BLaER1 (cell line): Measurements from ENCODE around the gene TSHR.
"Not testable (repeated sequence)": the region's sequence is repeated elsewhere in the genome, so short reads cannot be mapped to it uniquely, and the experiment has no call there.

Source experiments
- H3K27ac ChIP-seq: shearing (Covaris generic); formaldehyde crosslinking; 2 replicates; pipeline ENCODE4 v1.8.1; 2022
- H3K27me3 ChIP-seq: shearing (Covaris generic); formaldehyde crosslinking; 2 replicates; pipeline ENCODE4 v1.8.1; 2022
- H3K36me3 ChIP-seq: shearing (Covaris generic); formaldehyde crosslinking; 2 replicates; pipeline ENCODE4 v1.8.1; 2022
- H3K4me1 ChIP-seq: shearing (Covaris generic); formaldehyde crosslinking; 2 replicates; pipeline ENCODE4 v1.8.1; 2022
- H3K4me2 ChIP-seq: shearing (Covaris generic); formaldehyde crosslinking; 2 replicates; pipeline ENCODE4 v1.8.1; 2022
- H3K4me3 ChIP-seq: shearing (Covaris generic); formaldehyde crosslinking; 2 replicates; pipeline ENCODE4 v1.8.1; 2022
- H3K9ac ChIP-seq: shearing (Covaris generic); formaldehyde crosslinking; 2 replicates; pipeline ENCODE4 v1.8.1; 2022
- H3K9me3 ChIP-seq: shearing (Covaris generic); formaldehyde crosslinking; 2 replicates; pipeline ENCODE4 v1.8.1; 2022
- H4K20me1 ChIP-seq: shearing (Covaris generic); formaldehyde crosslinking; 2 replicates; pipeline ENCODE4 v1.8.1; 2022
- Cebpa-rat ChIP-seq: shearing (Covaris generic); IDR thresholded peaks from 2 replicates; pipeline ENCODE4 v1.8.1; 2022

Gene TSHR

GRCh38 chr14:81018251-81018650 is 62.8 kb downstream of the TSHR start:
- Histone ChIP-seq H3K4me1 (no peaks in the 10 kb centered on the region), H3K4me3 (no peak overlapping the region), H3K36me3 (no peaks in the 10 kb centered on the region), H3K9me3 (peaks cover 7% of the 10 kb centered on the region), H3K27ac (no peak overlapping the region), H3K27me3 (no peaks in the 10 kb centered on the region), H3K9ac (no peak overlapping the region), H3K4me2 (no peak overlapping the region), H4K20me1 (no peaks in the 10 kb centered on the region)
- TF ChIP-seq Cebpa-rat: no peak

- Histone ChIP-seq H3K4me1 (no peaks in the 10 kb centered on the region), H3K9me3 (peaks cover 2% of the 10 kb centered on the region; the same call in 1 of the 2 replicates), H3K36me3 (no peaks in the 10 kb centered on the region), H3K9ac (no peak overlapping the region), H3K4me2 (no peak overlapping the region), H3K4me3 (no peak overlapping the region), H3K27ac (no peak overlapping the region), H4K20me1 (no peaks in the 10 kb centered on the region), H3K27me3 (no peaks in the 10 kb centered on the region)
- no peak for TF ChIP-seq Cebpa-rat
These were observed 63.3 kb downstream of the TSHR start for GRCh38 chr14:81018684-81019083.

DNA sequence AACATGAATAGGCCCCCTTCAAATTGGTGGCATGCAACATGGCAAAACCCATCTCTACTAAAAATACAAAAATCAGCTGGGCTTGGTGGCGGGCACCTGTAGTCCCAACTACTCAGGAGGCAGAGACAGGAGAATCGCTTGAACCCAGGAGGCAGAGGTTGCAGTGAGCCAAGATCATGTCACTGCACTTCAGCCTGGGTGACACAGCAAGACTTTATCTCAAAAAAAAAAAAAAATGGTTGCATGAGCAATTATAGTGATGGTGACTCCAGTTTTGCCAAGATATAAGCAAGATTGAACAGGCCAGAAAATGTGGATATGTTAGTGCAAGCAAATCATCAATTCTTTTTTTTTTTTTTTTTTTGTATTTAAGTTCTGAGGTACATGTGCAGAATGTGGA is 63.7 kb downstream of the TSHR start:
- H3K27me3 ChIP-seq, H3K9me3 ChIP-seq, H3K4me2 ChIP-seq, H3K36me3 ChIP-seq, H4K20me1 ChIP-seq, H3K4me3 ChIP-seq, H3K9ac ChIP-seq, H3K27ac ChIP-seq, H3K4me1 ChIP-seq: not testable (repeated sequence)

DNA sequence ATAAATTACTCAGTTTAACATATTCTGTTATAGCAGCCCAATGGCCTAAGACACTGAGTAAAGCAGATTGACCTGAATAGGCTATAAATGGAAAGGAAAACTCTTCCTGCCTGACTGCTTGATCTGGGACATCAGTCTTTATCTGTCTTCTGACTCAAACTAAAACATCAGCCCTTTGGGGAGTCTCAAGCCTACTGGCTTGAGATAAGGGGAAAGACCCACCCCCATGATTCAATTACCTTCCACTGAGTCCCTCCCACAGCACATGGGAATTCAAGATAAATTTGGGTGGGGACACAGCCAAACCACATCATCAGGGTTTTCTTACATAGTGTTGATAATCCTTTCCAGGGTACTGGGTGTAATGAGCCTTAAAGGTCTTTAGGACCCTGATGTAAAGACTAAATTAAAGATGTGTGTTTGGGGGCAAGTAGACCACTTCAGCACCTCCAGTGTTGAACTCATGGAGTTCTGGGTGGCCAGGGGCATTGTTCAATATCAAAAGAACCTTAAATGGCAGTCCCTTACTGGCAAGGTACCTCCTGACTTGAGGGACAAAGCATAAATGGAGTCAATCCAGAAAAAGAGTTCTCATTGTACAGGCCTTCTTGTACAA is 67.8 kb downstream of the TSHR start:
- no peak overlapping the region for H3K4me2 ChIP-seq
- no peaks in the 10 kb centered on the region for H4K20me1 ChIP-seq
- TF ChIP-seq Cebpa-rat: no peak
- no peaks in the 10 kb centered on the region for H3K27me3 ChIP-seq
- H3K36me3 ChIP-seq: no peaks in the 10 kb centered on the region
- no peak overlapping the region for H3K4me3 ChIP-seq
- no peak overlapping the region for H3K9ac ChIP-seq
- H3K9me3 ChIP-seq: no peaks in the 10 kb centered on the region
- no peak overlapping the region for H3K27ac ChIP-seq
- no peaks in the 10 kb centered on the region for H3K4me1 ChIP-seq

DNA sequence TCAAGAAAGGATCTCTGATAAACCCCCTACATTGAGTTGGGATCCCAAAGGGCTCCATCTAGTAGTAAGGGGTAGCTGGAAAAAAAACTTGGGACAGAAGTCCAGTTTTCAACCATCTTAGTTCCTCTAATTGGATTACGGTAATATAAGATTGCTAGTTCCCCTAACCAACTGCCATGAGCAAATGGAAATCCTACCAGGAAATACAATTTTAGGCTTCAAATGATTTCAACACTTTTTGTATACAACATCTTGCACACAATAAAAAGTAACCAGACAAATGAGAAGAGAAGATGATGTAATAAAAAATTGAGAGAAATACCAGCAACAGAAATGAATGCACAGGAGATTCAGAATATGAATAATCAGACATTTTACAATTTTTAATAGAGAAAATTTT is 73.0 kb downstream of the TSHR start:
- Histone ChIP-seq H3K36me3 (no peaks in the 10 kb centered on the region), H3K9ac (no peak overlapping the region), H3K4me1 (no peaks in the 10 kb centered on the region), H3K9me3 (no peaks in the 10 kb centered on the region), H3K4me2 (no peak overlapping the region), H3K4me3 (no peak overlapping the region), H3K27me3 (no peaks in the 10 kb centered on the region), H3K27ac (no peak overlapping the region), H4K20me1 (no peaks in the 10 kb centered on the region)
- TF ChIP-seq Cebpa-rat: no peak

DNA sequence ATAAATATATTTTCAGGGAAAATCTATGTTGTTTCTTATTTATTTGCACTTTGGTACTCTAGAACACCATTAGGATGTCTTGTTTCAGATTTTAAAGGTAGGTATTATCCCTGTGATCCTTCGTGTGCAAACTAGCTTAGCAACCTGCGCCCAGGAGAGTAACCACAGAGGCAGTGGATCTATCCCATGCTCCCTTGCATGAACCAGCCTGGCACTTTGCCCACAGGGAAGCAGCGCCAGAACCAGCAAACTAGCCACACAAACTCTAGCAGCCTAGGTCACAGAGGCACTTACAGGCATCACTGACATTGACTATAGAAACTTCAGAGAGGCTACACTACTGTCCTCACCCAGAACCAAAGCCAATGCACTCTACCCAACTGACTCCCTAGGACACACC is 76.1 kb downstream of the TSHR start:
- Histone ChIP-seq H3K4me1 (no peaks in the 10 kb centered on the region), H3K4me3 (no peak overlapping the region), H3K27me3 (no peaks in the 10 kb centered on the region), H3K36me3 (no peaks in the 10 kb centered on the region), H3K9ac (no peak overlapping the region), H3K27ac (no peak overlapping the region), H3K9me3 (peaks cover 6% of the 10 kb centered on the region; the same call in 1 of the 2 replicates), H3K4me2 (no peak overlapping the region), H4K20me1 (no peaks in the 10 kb centered on the region)
- TF ChIP-seq Cebpa-rat: no peak

DNA sequence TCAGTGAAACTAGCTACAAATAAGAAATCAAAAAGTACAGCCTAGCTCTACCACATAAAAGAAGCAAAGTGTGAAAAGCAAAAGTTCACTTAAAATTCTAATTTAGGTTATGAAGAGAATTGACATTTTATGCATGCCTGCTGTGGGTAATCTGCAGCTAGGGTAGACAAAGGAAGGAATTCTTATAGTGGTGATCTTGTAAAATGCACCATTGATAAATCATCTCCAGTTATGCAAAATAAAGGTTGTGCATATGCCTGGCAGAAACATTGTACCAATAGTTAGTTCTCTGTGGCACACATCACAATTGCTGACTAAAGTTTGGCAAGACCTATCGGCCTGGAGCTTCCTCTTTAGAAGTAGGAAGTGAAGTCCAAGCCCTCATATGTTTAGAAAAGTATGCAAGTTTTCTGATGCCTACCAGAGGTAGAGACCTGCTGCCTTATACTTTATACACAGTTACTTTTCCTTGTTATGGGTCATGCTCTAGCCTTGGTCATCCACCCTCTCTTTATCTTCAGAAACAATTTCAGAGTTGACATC is 78.3 kb downstream of the TSHR start:
- Histone ChIP-seq H3K9me3 (peaks cover 6% of the 10 kb centered on the region; the same call in 1 of the 2 replicates), H3K9ac (no peak overlapping the region), H3K36me3 (no peaks in the 10 kb centered on the region), H3K27ac (no peak overlapping the region), H3K4me1 (no peaks in the 10 kb centered on the region), H3K4me2 (no peak overlapping the region), H3K4me3 (no peak overlapping the region), H4K20me1 (no peaks in the 10 kb centered on the region), H3K27me3 (no peaks in the 10 kb centered on the region)
- no peak for TF ChIP-seq Cebpa-rat

DNA sequence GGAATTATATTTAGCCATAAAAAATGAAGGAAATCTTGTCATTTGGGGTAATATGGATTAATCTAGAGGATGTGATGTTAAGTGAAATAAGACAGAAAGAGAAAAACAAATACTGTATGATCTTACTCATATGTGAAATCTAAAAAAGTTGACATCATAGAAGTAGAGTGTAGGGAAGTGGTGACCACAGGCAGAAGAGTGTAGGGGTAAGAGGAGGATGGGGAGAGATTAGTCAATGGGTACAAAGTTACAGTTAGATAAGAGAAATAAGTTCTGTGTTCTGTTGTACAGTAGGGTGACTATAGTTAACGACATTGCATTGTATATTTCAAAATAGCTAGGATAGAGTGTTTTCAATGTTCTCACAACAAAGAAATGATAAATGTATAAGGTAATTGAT is 87.0 kb downstream of the TSHR start:
- TF ChIP-seq Cebpa-rat: no peak
- Histone ChIP-seq H3K9ac (no peak overlapping the region), H3K9me3 (no peaks in the 10 kb centered on the region), H3K36me3 (no peaks in the 10 kb centered on the region), H3K4me2 (no peak overlapping the region), H3K4me3 (no peak overlapping the region), H3K27me3 (no peaks in the 10 kb centered on the region), H4K20me1 (no peaks in the 10 kb centered on the region), H3K27ac (no peak overlapping the region), H3K4me1 (no peaks in the 10 kb centered on the region)

DNA sequence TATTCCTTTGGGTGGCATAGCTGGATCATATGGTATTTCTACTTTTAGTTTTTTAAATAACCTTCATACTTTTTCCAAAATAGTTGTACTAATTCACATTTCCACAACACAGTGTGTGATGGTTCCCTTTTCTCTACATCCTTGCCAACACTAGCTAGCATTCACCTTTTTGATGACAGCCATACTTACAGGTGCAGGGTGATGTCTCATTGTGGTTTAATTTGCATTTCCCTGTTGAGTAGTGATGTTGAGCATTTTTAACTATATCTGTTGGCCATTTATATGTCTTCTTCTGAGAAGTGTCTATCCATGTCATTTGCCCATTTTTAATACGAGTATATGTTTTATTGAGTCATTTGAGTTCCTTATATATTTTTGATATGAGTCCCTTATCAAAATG is 96.1 kb downstream of the TSHR start:
- Histone ChIP-seq H3K4me2 (no peak overlapping the region), H3K9me3 (peaks cover 24% of the 10 kb centered on the region), H3K36me3 (no peaks in the 10 kb centered on the region), H3K27me3 (no peaks in the 10 kb centered on the region), H4K20me1 (no peaks in the 10 kb centered on the region), H3K27ac (no peak overlapping the region), H3K4me1 (no peaks in the 10 kb centered on the region), H3K4me3 (no peak overlapping the region), H3K9ac (no peak overlapping the region)
- TF ChIP-seq Cebpa-rat: no peak

DNA sequence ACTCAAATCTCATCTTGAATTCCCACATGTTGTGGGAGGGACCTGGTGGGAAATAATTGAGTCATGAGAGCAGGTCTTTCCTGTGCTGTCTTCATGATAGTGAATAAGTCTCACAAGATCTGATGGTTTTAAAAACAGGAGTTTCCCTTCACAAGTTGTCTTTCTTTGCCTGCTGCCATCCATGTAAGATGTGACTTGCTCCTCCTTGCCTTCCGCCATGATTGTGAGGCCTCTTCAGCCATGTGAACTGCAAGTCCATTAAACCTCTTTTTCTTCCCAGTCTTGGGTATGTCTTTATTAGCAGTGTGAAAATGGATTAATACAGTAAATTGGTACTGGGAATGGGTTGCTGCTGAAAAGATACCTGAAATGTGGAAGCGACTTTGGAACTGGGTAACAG is 98.6 kb downstream of the TSHR start:
- not testable (repeated sequence) for H3K36me3 ChIP-seq, H3K4me2 ChIP-seq, H3K4me1 ChIP-seq, H3K27me3 ChIP-seq, H3K27ac ChIP-seq, H4K20me1 ChIP-seq, H3K9ac ChIP-seq, H3K4me3 ChIP-seq
- H3K9me3 ChIP-seq: peaks cover 24% of the 10 kb centered on the region

- TF ChIP-seq Cebpa-rat: no peak
- Histone ChIP-seq H3K9me3 (peaks cover 24% of the 10 kb centered on the region), H3K36me3 (no peaks in the 10 kb centered on the region), H3K27ac (no peak overlapping the region), H4K20me1 (no peaks in the 10 kb centered on the region), H3K9ac (no peak overlapping the region), H3K4me3 (no peak overlapping the region), H3K27me3 (no peaks in the 10 kb centered on the region), H3K4me1 (no peaks in the 10 kb centered on the region), H3K4me2 (no peak overlapping the region)
These were observed 100.5 kb downstream of the TSHR start for GRCh38 chr14:81055971-81056370.
